ENCODE data around the gene RPL3. TPM values are rescaled to one million over a fixed set of nuclear protein-coding genes. Genes with fewer than 3 reads are reported as not detected.

Gene RPL3
- total RNA-seq, 1 donor from 2014 or later, result 8,485 TPM

- Histone ChIP-seq H3K4me3 (ENCODE audit: low read depth, low read length) (no peak overlapping the region), H3K36me3 (ENCODE audit: control insufficient read depth, insufficient read depth, low read length) (no peaks in the 10 kb centered on the region), H3K27me3 (ENCODE audit: control insufficient read depth, insufficient read depth, low read length) (no peaks in the 10 kb centered on the region)
- FAIRE-seq, result no peak
- TF ChIP-seq CTCF (IDR thresholded peaks at IDR 0.05; ENCODE audit: insufficient read depth, low read length, severe bottlenecking), result no peak
- no peak for DNase-seq (ENCODE audit: low read depth)
Observed at GRCh38 chr22:39265143-39265886, 54.1 kb downstream of the RPL3 start.

GRCh38 chr22:39264349-39265038, 54.9 kb downstream of the RPL3 start:
- H3K4me3 ChIP-seq (ENCODE audit: low read depth, low read length), result no peak overlapping the region
- H3K27me3 ChIP-seq (ENCODE audit: control insufficient read depth, insufficient read depth, low read length), result no peaks in the 10 kb centered on the region
- FAIRE-seq, result no peak
- no peak for TF ChIP-seq CTCF (IDR thresholded peaks at IDR 0.05; ENCODE audit: insufficient read depth, low read length, severe bottlenecking)
- no peak for DNase-seq (ENCODE audit: low read depth)
- H3K36me3 ChIP-seq (ENCODE audit: control insufficient read depth, insufficient read depth, low read length), result no peaks in the 10 kb centered on the region

- Histone ChIP-seq H3K27me3 (ENCODE audit: control insufficient read depth, insufficient read depth, low read length) (no peaks in the 10 kb centered on the region), H3K36me3 (ENCODE audit: control insufficient read depth, insufficient read depth, low read length) (no peaks in the 10 kb centered on the region), H3K4me3 (ENCODE audit: low read depth, low read length) (no peak overlapping the region)
- TF ChIP-seq CTCF (IDR thresholded peaks at IDR 0.05; ENCODE audit: insufficient read depth, low read length, severe bottlenecking), result no peak
- no peak for DNase-seq (ENCODE audit: low read depth)
- no peak for FAIRE-seq
Observed at GRCh38 chr22:39263626-39264348, 55.6 kb downstream of the RPL3 start.

Other genes starting within 250 kb of the RPL3 start
- 1.2 and 3.4 TPM in 2 replicates for gene APOBEC3G, start 242.3 kb downstream of the RPL3 start, total RNA-seq
- gene APOBEC3H, start 222.4 kb downstream of the RPL3 start, total RNA-seq, result 0.13 and 0.26 TPM in 2 replicates
- 1.8 and 2.1 TPM in 2 replicates for gene CBX7, start 166.9 kb downstream of the RPL3 start, total RNA-seq
- gene PDGFB, start 74.6 kb downstream of the RPL3 start, total RNA-seq, result 1.1 and 5.6 TPM in 2 replicates
- 0.26 and 2.0 TPM in 2 replicates for gene SYNGR1, start 30.4 kb upstream of the RPL3 start, total RNA-seq
- gene TAB1, start 80.2 kb upstream of the RPL3 start, total RNA-seq, result 7.9 and 8.2 TPM in 2 replicates
- 0.13 and 0.53 TPM in 2 replicates for gene MGAT3, start 137.4 kb upstream of the RPL3 start, total RNA-seq
- 23.7 and 25.6 TPM in 2 replicates for gene MIEF1, start 182.7 kb upstream of the RPL3 start, total RNA-seq
- gene ATF4, start 200.9 kb upstream of the RPL3 start, total RNA-seq, result 410 and 516 TPM in 2 replicates
- gene RPS19BP1, start 213.1 kb upstream of the RPL3 start, total RNA-seq, result 55.2 and 72.1 TPM in 2 replicates

Data from bronchial epithelial cell (primary cell).